PC-9 (cell line): Measurements from ENCODE around the gene NSMCE1. TPM values are rescaled to one million over a fixed set of nuclear protein-coding genes. Genes with fewer than 3 reads are reported as not detected.
"Not testable (repeated sequence)": the region's sequence is repeated elsewhere in the genome, so short reads cannot be mapped to it uniquely, and the experiment has no call there.

ENCODE experiments used
- BruUV-seq: library from RNA; stranded (reverse); fragments of 400-500 nt; replicated peaks from 2 replicates; lab custom pipeline; 2021; lab: Mats Ljungman, UMichigan
- CTCF ChIA-PET: fragments of 300-600 bp; sonication (Branson Sonifier 250); formaldehyde crosslinking; loops from one replicate; lab custom pipeline; 2022; ENCODE audit warnings: antibody characterized with exemption; lab: Charles Lee
- POLR2A ChIA-PET: fragments of 300-600 bp; sonication (Branson Sonifier 250); formaldehyde crosslinking; loops from one replicate; lab custom pipeline; 2022; ENCODE audit warnings: antibody characterized with exemption; ENCODE audit not compliant: unreplicated experiment; lab: Charles Lee
- DNase-seq, 2 experiments: peaks; one replicate each; pipeline versions ENCODE4 v3.0.0 to v3.0.0-alpha.2; 2015 to 2022; ENCODE audit warnings: mixed read lengths in 1 of 2
- H2AFZ ChIP-seq: fragments of 200-600 bp; sonication (generic); 2 replicates; pipeline ENCODE4 v1.8.1; 2017; ENCODE audit warnings: antibody characterized with exemption
- H3F3A ChIP-seq: fragments of 200-600 bp; sonication (generic); 2 replicates; pipeline ENCODE4 v1.8.1; 2017; ENCODE audit warnings: antibody characterized with exemption, mild to moderate bottlenecking, low read depth; ENCODE audit not compliant: insufficient read depth
- H3K27ac ChIP-seq: fragments of 200-600 bp; sonication (generic); 2 replicates; pipeline ENCODE4 v1.6.1; 2016; ENCODE audit warnings: mixed run types
- H3K27me3 ChIP-seq: fragments of 200-600 bp; sonication (generic); 2 replicates; pipeline ENCODE4 v1.6.1; 2016; ENCODE audit warnings: low read depth, mixed run types; ENCODE audit not compliant: insufficient read depth
- H3K36me3 ChIP-seq: fragments of 200-600 bp; sonication (generic); 2 replicates; pipeline ENCODE4 v1.6.1; 2016; ENCODE audit warnings: low read depth, mixed run types
- H3K4me1 ChIP-seq: fragments of 200-600 bp; sonication (generic); replicated peaks from 2 replicates; pipeline ENCODE4 v1.6.1; 2016; ENCODE audit warnings: mixed run types; ENCODE audit not compliant: insufficient read depth
- H3K4me2 ChIP-seq: fragments of 200-600 bp; sonication (generic); 2 replicates; pipeline ENCODE4 v1.6.1; 2017; ENCODE audit warnings: mixed run types
- H3K4me3 ChIP-seq: fragments of 200-600 bp; sonication (generic); 2 replicates; pipeline ENCODE4 v1.6.1; 2016; ENCODE audit warnings: mixed run types
- H3K79me2 ChIP-seq: fragments of 200-600 bp; sonication (generic); 2 replicates; pipeline ENCODE4 v1.6.1; 2017; ENCODE audit warnings: low read depth, mixed run types
- H3K9me2 ChIP-seq: fragments of 200-600 bp; sonication (generic); 2 replicates; pipeline ENCODE4 v1.8.1; 2017; ENCODE audit warnings: mild to moderate bottlenecking; ENCODE audit not compliant: insufficient read depth
- H3K9me3 ChIP-seq: fragments of 200-600 bp; sonication (generic); 2 replicates; pipeline ENCODE4 v1.8.1; 2016; ENCODE audit warnings: low read depth; ENCODE audit not compliant: insufficient read depth
- H4K20me1 ChIP-seq: fragments of 200-600 bp; sonication (generic); 2 replicates; pipeline ENCODE4 v1.8.1; 2017; ENCODE audit not compliant: insufficient read depth
- EZH2 ChIP-seq: fragments of 200-600 bp; sonication (generic); IDR thresholded peaks from 2 replicates; pipeline ENCODE4 v1.8.0; 2017; ENCODE audit warnings: antibody characterized with exemption, low read depth
- intact Hi-C: fragments of 100-400 bp; cut with micrococcal nuclease; formaldehyde crosslinking; loops from one replicate; pipeline ENCODE4 v1.10.0; 2022; ENCODE audit not compliant: unreplicated experiment
- total RNA-seq: library from RNA; stranded (reverse); gene quantifications from 2 replicates; pipeline ENCODE4 v1.2.3, GENCODE V29; 2021
- TF ChIP-seq, protein P1 (sequence below): fragments of 200-600 bp; sonication (generic); conservative IDR thresholded peaks from 2 replicates; pipeline ENCODE4 v1.6.1; 2017; ENCODE audit warnings: mixed run types, antibody characterized with exemption, mild to moderate bottlenecking, moderate library complexity

NSMCE1 gene
- total RNA-seq, 1 experiment from 2014 or later: 114 TPM

DNA sequence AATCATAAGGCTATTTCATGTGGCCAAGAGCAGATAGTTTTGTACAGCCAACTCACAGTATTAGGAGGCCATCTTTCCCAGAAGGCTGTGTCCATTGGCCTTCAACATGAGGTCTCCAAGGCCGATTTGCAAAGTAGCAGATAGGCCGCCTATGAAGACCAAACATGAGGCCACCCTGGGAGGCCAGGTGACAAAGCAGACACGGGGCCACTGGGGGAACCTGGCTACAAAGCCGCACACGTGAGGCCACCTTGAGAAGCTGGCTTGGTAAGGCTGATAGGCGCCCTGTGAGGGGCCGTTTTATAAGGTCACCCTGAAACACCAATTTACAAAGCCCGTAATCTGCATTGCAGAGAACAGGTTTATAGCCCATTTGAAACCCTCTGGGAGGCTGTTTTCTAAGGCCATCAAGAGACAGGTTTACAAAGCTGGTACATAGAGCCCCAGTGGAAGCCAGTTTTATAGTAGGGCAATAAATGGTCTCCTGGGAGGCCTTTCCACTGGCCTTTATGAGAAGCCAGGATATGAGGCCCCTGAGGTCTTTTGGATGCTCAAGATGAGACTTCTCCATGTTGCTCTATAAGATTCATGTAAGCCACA, 60.4 kb downstream of the NSMCE1 start:
- TF ChIP-seq, protein P1, sequence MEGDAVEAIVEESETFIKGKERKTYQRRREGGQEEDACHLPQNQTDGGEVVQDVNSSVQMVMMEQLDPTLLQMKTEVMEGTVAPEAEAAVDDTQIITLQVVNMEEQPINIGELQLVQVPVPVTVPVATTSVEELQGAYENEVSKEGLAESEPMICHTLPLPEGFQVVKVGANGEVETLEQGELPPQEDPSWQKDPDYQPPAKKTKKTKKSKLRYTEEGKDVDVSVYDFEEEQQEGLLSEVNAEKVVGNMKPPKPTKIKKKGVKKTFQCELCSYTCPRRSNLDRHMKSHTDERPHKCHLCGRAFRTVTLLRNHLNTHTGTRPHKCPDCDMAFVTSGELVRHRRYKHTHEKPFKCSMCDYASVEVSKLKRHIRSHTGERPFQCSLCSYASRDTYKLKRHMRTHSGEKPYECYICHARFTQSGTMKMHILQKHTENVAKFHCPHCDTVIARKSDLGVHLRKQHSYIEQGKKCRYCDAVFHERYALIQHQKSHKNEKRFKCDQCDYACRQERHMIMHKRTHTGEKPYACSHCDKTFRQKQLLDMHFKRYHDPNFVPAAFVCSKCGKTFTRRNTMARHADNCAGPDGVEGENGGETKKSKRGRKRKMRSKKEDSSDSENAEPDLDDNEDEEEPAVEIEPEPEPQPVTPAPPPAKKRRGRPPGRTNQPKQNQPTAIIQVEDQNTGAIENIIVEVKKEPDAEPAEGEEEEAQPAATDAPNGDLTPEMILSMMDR: no peak
- no peak for TF ChIP-seq EZH2
- no peak for DNase-seq
- Histone ChIP-seq H3K27ac (no peak overlapping the region), H3K9me2 (no peaks in the 10 kb centered on the region), H3K9me3 (no peaks in the 10 kb centered on the region), H3F3A (peaks cover 8% of the 10 kb centered on the region; the same call in 1 of the 2 replicates), H3K27me3 (no peaks in the 10 kb centered on the region), H3K79me2 (peaks cover 8% of the 10 kb centered on the region; the same call in 1 of the 2 replicates), H3K4me3 (no peak overlapping the region), H3K4me1 (peaks cover 11% of the 10 kb centered on the region), H3K4me2 (no peak overlapping the region), H3K36me3 (no peaks in the 10 kb centered on the region), H4K20me1 (no peaks in the 10 kb centered on the region), H2AFZ (no peak overlapping the region)
- POLR2A ChIA-PET: no interaction called here
- BruUV-seq: no TSS peak
- CTCF ChIA-PET: interaction anchor here (0.5 kb wide), 1 partner anchor 98 kb away, joined by 13 read pairs; no protein-coding TSS in a partner anchor
- intact Hi-C loops: no loop called here

DNA sequence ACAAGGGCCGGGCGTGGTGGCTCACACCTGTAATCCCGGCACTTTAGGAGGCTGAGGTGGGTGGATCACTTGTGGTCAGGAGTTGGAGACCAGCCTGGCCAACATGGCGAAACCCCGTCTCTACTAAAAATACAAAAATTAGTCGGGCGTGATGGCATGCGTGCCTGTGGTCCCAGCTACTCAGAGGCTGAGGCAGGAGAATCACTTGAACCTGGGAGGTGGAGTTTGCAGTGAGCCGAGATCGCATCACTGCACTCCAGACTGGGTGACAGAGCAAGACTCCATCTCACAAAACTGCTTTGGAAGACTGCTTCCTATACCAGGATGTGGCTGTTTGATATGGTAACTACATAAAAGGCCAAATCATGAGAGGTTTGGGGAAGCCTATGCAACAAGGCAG, 61.5 kb downstream of the NSMCE1 start:
- peaks cover 15% of the 10 kb centered on the region for H3K4me1 ChIP-seq
- CTCF ChIA-PET: not testable (repeated sequence)

DNA sequence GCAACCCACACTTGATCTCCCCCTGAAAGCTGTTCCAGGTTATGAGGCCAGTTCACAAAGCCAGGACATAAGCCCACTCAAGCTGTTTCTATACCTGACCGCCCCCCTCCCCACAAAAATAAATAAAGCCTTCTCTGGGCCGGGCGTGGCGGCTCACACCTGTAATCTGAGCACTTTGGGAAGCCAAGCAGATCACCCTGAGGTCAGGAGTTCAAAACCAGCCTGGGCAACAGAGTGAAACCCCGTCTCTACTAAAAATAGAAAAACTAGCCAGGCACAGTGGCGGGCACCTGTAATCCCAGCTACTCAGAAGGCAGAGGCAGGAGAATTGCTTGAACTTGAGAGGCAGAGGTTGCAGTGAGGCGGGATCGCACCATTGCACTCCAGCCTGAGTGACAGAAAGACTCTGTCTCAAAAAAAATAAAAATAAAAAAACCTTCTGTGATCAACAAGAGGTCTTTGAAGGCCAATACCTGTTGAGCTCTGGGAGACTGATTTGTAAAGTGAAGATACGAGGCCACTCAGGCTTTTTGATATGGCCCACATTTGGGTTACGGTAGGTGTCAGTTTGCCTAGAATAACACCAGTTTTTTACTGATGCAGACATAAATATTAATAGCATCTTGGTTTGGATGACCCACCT, 63.0 kb downstream of the NSMCE1 start:
- ChIA-PET CTCF (no interaction called here), POLR2A (interaction anchor here (0.5 to 0.7 kb wide), 3 partner anchors 49 to 326 kb away, joined by 3 to 13 read pairs (median 3); no protein-coding TSS in a partner anchor)
- Histone ChIP-seq H3K4me1 (peaks cover 15% of the 10 kb centered on the region), H3K79me2 (peaks cover 8% of the 10 kb centered on the region; the same call in 1 of the 2 replicates), H3K4me3 (no peak overlapping the region), H3K4me2 (peak overlapping the region; percentile 74; the same call in 1 of the 2 replicates), H3K9me2 (no peaks in the 10 kb centered on the region), H3K27me3 (no peaks in the 10 kb centered on the region), H3K36me3 (no peaks in the 10 kb centered on the region), H3K27ac (no peak overlapping the region), H3F3A (peaks cover 8% of the 10 kb centered on the region; the same call in 1 of the 2 replicates), H3K9me3 (no peaks in the 10 kb centered on the region), H4K20me1 (no peaks in the 10 kb centered on the region), H2AFZ (no peak overlapping the region)
- intact Hi-C loops: no loop called here
- TF ChIP-seq, protein P1: no peak
- DNase-seq: no peak
- no TSS peak for BruUV-seq

More for the DNA sequence above, 61.5 kb downstream of the NSMCE1 start:
- H3K27me3 ChIP-seq, H4K20me1 ChIP-seq, POLR2A ChIA-PET, intact Hi-C loops, H3K4me3 ChIP-seq, H2AFZ ChIP-seq, H3K4me2 ChIP-seq, DNase-seq, BruUV-seq, H3K9me2 ChIP-seq, H3K79me2 ChIP-seq, H3K27ac ChIP-seq, H3K36me3 ChIP-seq, H3K9me3 ChIP-seq, H3F3A ChIP-seq: not testable (repeated sequence)
